PC-3 (cell line): ENCODE results near the gene CCDC8.

Experiments
- CTCF ChIP-seq: fragments of 300-600 bp; sonication (generic); conservative IDR thresholded peaks from 2 replicates; pipeline ENCODE4 v1.5.1; 2017; ENCODE audit warnings: antibody characterized with exemption, low read depth, mild to moderate bottlenecking, low read length
- EZH2 ChIP-seq: fragments of 300-600 bp; sonication (generic); IDR thresholded peaks from one replicate; pipeline ENCODE4 v1.6.1; 2017; ENCODE audit warnings: antibody characterized with exemption, mild to moderate bottlenecking, low read length; ENCODE audit not compliant: unreplicated experiment

GRCh38 chr19:46423188-46423587, 9.8 kb upstream of the CCDC8 start:
- TF ChIP-seq CTCF (no peak), EZH2 (no peak)
